Ovary (tissue), 9 donors: Measurements from ENCODE around the gene TEP1. TPM values are rescaled to one million over a fixed set of nuclear protein-coding genes. Genes with fewer than 3 reads are reported as not detected.
A peak's percentile ranks its signal among the peaks of the same experiment; 100 is the strongest.

ENCODE experiments used
- DNase-seq, 5 donors: peaks; one replicate each; pipeline ENCODE4 v3.0.0-alpha.2; 2019 to 2020
- H3K27ac ChIP-seq, 2 donors: fragments of 200-600 bp; one replicate each; pipeline versions ENCODE4 v1.5.1 to v1.8.0; 2019 to 2022
- H3K27me3 ChIP-seq: fragments of 200-600 bp; one replicate; pipeline ENCODE4 v1.8.0; 2022
- H3K36me3 ChIP-seq: fragments of 200-600 bp; sonication (generic); one replicate; pipeline ENCODE4 v1.5.1; 2019
- H3K4me1 ChIP-seq: one replicate; pipeline ENCODE4 v1.8.1; 2013; ENCODE audit warnings: mild to moderate bottlenecking, moderate library complexity; ENCODE audit not compliant: insufficient read depth
- H3K4me3 ChIP-seq: fragments of 200-600 bp; sonication (generic); one replicate; pipeline ENCODE4 v1.5.1; 2017
- H3K9me3 ChIP-seq, 2 donors: fragments of 200-600 bp in 1 of 2; sonication (generic) in 1 of 2; one replicate each; pipeline versions ENCODE4 v1.5.1 to v1.8.1; 2013 to 2019; ENCODE audit warnings: mild to moderate bottlenecking in 1 of 2, moderate library complexity in 1 of 2
- CTCF ChIP-seq, 3 donors: fragments of 450-650 bp in 2 of 3; fragments of 200-600 bp in 1 of 3; IDR thresholded peaks; one replicate each; pipeline versions ENCODE4 v1.5.1 to v1.8.0; 2016 to 2022; ENCODE audit warnings: antibody characterized with exemption in 3 of 3, mild to moderate bottlenecking in 1 of 3
- EP300 ChIP-seq: sonication (generic); formaldehyde crosslinking; IDR thresholded peaks from one replicate; pipeline ENCODE4 v1.6.1; 2017; ENCODE audit warnings: antibody characterized with exemption
- POLR2A ChIP-seq: fragments of 450-650 bp; IDR thresholded peaks from one replicate; pipeline ENCODE4 v1.6.1; 2017; ENCODE audit warnings: antibody characterized with exemption, mild to moderate bottlenecking, moderate library complexity
- WGBS, 3 donors: extraction: QIAGEN DNeasy Blood & Tissue Kit in 1 of 3; methylation state at CpG; one replicate each; pipeline versions ENCODE4 v1.1.5 to v1.1.7; 2013 to 2017; 5-methylcytosine and 5-hydroxymethylcytosine counted together
- intact Hi-C, 4 donors: fragments of 100-400 bp; cut with DNase I; formaldehyde crosslinking; loops; one replicate each; pipeline versions ENCODE4 v1.11.0 to v1.15.1; 2022 to 2023
- polyA plus RNA-seq, 2 donors: library from polyadenylated mRNA; stranded (reverse); fragments of 200-250 nt in 1 of 2; fragments of 350-450 nt in 1 of 2; fragmentation: Illumina TruSeq in 1 of 2; extraction: RNeasy Lipid Tissue Mini Kit (QIAGEN cat#74804) in 1 of 2; gene quantifications; one replicate each; pipeline ENCODE4 v1.2.3, GENCODE V29; 2013 to 2014
- total RNA-seq, 7 donors: library from RNA; depleted of rRNA in 2 of 7; stranded (reverse); fragments of >200 nt in 2 of 7; fragmentation: NEBNext Ultra II Directional in 3 of 7; extraction: Animal tissue kit (Norgen Biotek cat#: 25700) in 3 of 7; gene quantifications; one replicate each; pipeline versions ENCODE4 v1.1.0 to v1.2.4, GENCODE V29; 2016 to 2023
- donor health status: DM: no; HTN: no; CAD: no; lungs with moderate emphysema.
- donor health status: DM: no; HTN: no; CAD: no.
- donor health status: Bipolar disorder and iron deficiency.
- donor health status: DM: yes; HTN: yes; CAD: no.
- donor health status: DM: no; HTN: no; CAD: no.
- donor health status: DM: yes; HTN: yes; CAD: no.

The TEP1 gene
- total and polyA plus RNA-seq, 9 donors, result 8.2 to 29.1 (median 18.2) TPM

GRCh38 chr14:20415782-20416206, 2.5 kb upstream of the TEP1 start:
- no peaks in the 10 kb centered on the region for H3K4me1 ChIP-seq
- no peaks in the 10 kb centered on the region for H3K9me3 ChIP-seq
- H3K27ac ChIP-seq, result no peak overlapping the region
- intact Hi-C loops, result no loop called here
- H3K4me3 ChIP-seq, result no peak overlapping the region
- peak in 1 of 5 donors; percentile 35 for DNase-seq
- H3K27me3 ChIP-seq, result no peaks in the 10 kb centered on the region
- no peak for TF ChIP-seq EP300
- TF ChIP-seq CTCF (IDR thresholded peaks at IDR 0.05), result peak; percentile 27 to 37 (median 28)
- WGBS, 3 donors, result 38 to 47% (median 43%) methylated on average over 3 of the region's 3 CpGs
- H3K36me3 ChIP-seq, result no peaks in the 10 kb centered on the region

GRCh38 chr14:20413744-20414082, 412 bp upstream of the TEP1 start:
- intact Hi-C loops, result loop anchor here in 2 of 4 donors (5.0 kb wide), 2 partner anchors 49 to 199 kb away; partner anchors contain the start of gene PIP4P1 (in 1 of the 2)
- H3K9me3 ChIP-seq, result no peaks in the 10 kb centered on the region
- no peaks in the 10 kb centered on the region for H3K27me3 ChIP-seq
- no peaks in the 10 kb centered on the region for H3K4me1 ChIP-seq
- no peak for TF ChIP-seq CTCF (IDR thresholded peaks at IDR 0.05)
- no peak for TF ChIP-seq POLR2A
- TF ChIP-seq EP300, result no peak
- peak overlapping the region; percentile 85 to 92 for H3K27ac ChIP-seq
- WGBS, 3 donors, result 1 to 3% (median 2%) methylated on average over 9 of the region's 9 CpGs
- peak overlapping the region; percentile 68 for H3K4me3 ChIP-seq
- no peak for DNase-seq
- no peaks in the 10 kb centered on the region for H3K36me3 ChIP-seq

GRCh38 chr14:20412411-20412810, 890 bp downstream of the TEP1 start:
- H3K4me1 ChIP-seq, result no peaks in the 10 kb centered on the region
- TF ChIP-seq POLR2A (no peak), CTCF (IDR thresholded peaks at IDR 0.05) (no peak), EP300 (no peak)
- H3K36me3 ChIP-seq, result no peaks in the 10 kb centered on the region
- peak overlapping the region in 1 of 2 donors; percentile 85 for H3K27ac ChIP-seq
- H3K4me3 ChIP-seq, result peak overlapping the region; percentile 68
- H3K9me3 ChIP-seq, result no peaks in the 10 kb centered on the region
- WGBS, 3 donors, result 1 to 2% (median 2%) methylated on average over 7 of the region's 7 CpGs
- H3K27me3 ChIP-seq, result no peaks in the 10 kb centered on the region
- intact Hi-C loops, result loop anchor here in 2 of 4 donors (5.0 kb wide), 2 partner anchors 50 to 200 kb away; partner anchors contain the start of gene PIP4P1 (in 1 of the 2)
- no peak for DNase-seq

- H3K4me3 ChIP-seq, result no peak overlapping the region
- H3K9me3 ChIP-seq, result no peaks in the 10 kb centered on the region
- intact Hi-C loops, result no loop called here
Measured at GRCh38 chr14:20409226-20409625, 4.1 kb downstream of the TEP1 start.

More at GRCh38 chr14:20409226-20409625, 4.1 kb downstream of the TEP1 start:
- no peak for TF ChIP-seq CTCF (IDR thresholded peaks at IDR 0.05)
- no peak for TF ChIP-seq POLR2A
- TF ChIP-seq EP300, result no peak
- H3K27me3 ChIP-seq, result no peaks in the 10 kb centered on the region
- 78 to 91% (median 85%) methylated on average over 2 of the region's 2 CpGs for WGBS, 3 donors
- DNase-seq, result no peak
- H3K4me1 ChIP-seq, result no peaks in the 10 kb centered on the region
- no peak overlapping the region for H3K27ac ChIP-seq
- no peaks in the 10 kb centered on the region for H3K36me3 ChIP-seq
